A549 (cell line): Measurements from ENCODE around the gene IFNL2. TPM values are rescaled to one million over a fixed set of nuclear protein-coding genes. Genes with fewer than 3 reads are reported as not detected.
A peak's percentile ranks its signal among the peaks of the same experiment; 100 is the strongest.

ENCODE experiments used
- ATAC-seq, 2 experiments: fragments of 200-7000 bp in 1 of 2; fragments of >200 bp in 1 of 2; cut with Nextera tagmentation in 1 of 2; cut with Tn5 transposase in 1 of 2; 3 replicates each; pipeline versions ENCODE4 v1.8.0 to v1.9.1; 2018 to 2020; ENCODE audit warnings: mild to moderate bottlenecking in 1 of 2, moderate library complexity in 1 of 2
- CTCF ChIA-PET: fragments of 300-600 bp; sonication (Branson Sonifier 250); formaldehyde crosslinking; extraction: SDS; loops from one replicate; lab custom pipeline; 2021; ENCODE audit warnings: antibody characterized with exemption, inconsistent platforms; lab: Yijun Ruan, JAX
- POLR2A ChIA-PET: fragments of 350-600 bp; formaldehyde crosslinking; extraction: SDS; loops from one replicate; lab custom pipeline; 2021; ENCODE audit warnings: antibody characterized with exemption, inconsistent platforms; lab: Yijun Ruan, JAX
- DNase-seq, 2 experiments: peaks; one replicate each; pipeline versions ENCODE4 v3.0.0 to v3.0.0-alpha.2; 2011 to 2016; ENCODE audit warnings: low read depth in 1 of 2, low spot score in 1 of 2
- FAIRE-seq: peaks from 2 replicates; lab custom pipeline; 2011; peaks lifted over from hg19 to GRCh38; lab: Jason Lieb, UNC
- H3K27ac ChIP-seq, 2 experiments: fragments of >200 bp; sonication (Bioruptor Twin); formaldehyde crosslinking; 3 replicates each; pipeline ENCODE4 v1.5.1; 2016 to 2017
- H3K4me1 ChIP-seq: fragments of >200 bp; sonication (Bioruptor Twin); formaldehyde crosslinking; 3 replicates; pipeline ENCODE4 v1.6.1; 2016
- H3K4me2 ChIP-seq: fragments of >200 bp; sonication (Bioruptor Twin); formaldehyde crosslinking; 3 replicates; pipeline ENCODE4 v1.6.1; 2016
- H3K4me3 ChIP-seq: fragments of >200 bp; sonication (Bioruptor Twin); formaldehyde crosslinking; 3 replicates; pipeline ENCODE4 v1.5.1; 2016
- H3K9me3 ChIP-seq: fragments of >200 bp; sonication (Bioruptor Twin); formaldehyde crosslinking; 3 replicates; pipeline ENCODE4 v1.6.1; 2016
- BHLHE40 ChIP-seq: IDR thresholded peaks from 2 replicates; pipeline ENCODE4 v1.6.1; 2012; ENCODE audit warnings: low read depth, low read length, inconsistent platforms
- CBX2 ChIP-seq: fragments of 200-600 bp; sonication (generic); IDR thresholded peaks from 2 replicates; pipeline ENCODE4 v1.6.1; 2016; ENCODE audit warnings: low read depth, mild to moderate bottlenecking, borderline replicate concordance
- CHD2 ChIP-seq: fragments of 150-350 bp; IDR thresholded peaks from 2 replicates; pipeline ENCODE4 v1.6.1; 2014; ENCODE audit warnings: low read length; ENCODE audit not compliant: partially characterized antibody
- FOSB ChIP-seq: fragments of 250-450 bp; sonication (Bioruptor Pico); IDR thresholded peaks from 2 replicates; pipeline ENCODE4 v1.5.0; 2020; ENCODE audit warnings: mild to moderate bottlenecking, moderate library complexity
- FOSL2 ChIP-seq, 2 experiments: fragments of 450-650 bp in 1 of 2; fragments of >200 bp in 1 of 2; sonication (Bioruptor Twin) in 1 of 2; formaldehyde crosslinking; IDR thresholded peaks; 2 replicates each; pipeline versions ENCODE4 v1.5.0 to v1.6.1; 2016 to 2020; ENCODE audit warnings: mild to moderate bottlenecking in 1 of 2, moderate library complexity in 1 of 2
- FOXS1 ChIP-seq: fragments of 250-450 bp; sonication (Bioruptor Pico); IDR thresholded peaks from 2 replicates; pipeline ENCODE4 v1.5.0; 2020; ENCODE audit warnings: mild to moderate bottlenecking, moderate library complexity
- HOXA7 ChIP-seq: fragments of 250-450 bp; sonication (Bioruptor Pico); IDR thresholded peaks from 2 replicates; pipeline ENCODE4 v1.5.0; 2020; ENCODE audit warnings: mild to moderate bottlenecking, moderate library complexity
- JUNB ChIP-seq: fragments of >200 bp; sonication (Bioruptor Twin); formaldehyde crosslinking; IDR thresholded peaks from 2 replicates; pipeline ENCODE4 v1.6.1; 2016
- KDM1A ChIP-seq: fragments of 200-600 bp; sonication (generic); IDR thresholded peaks from 2 replicates; pipeline ENCODE4 v1.6.1; 2016; ENCODE audit warnings: low read depth, mild to moderate bottlenecking
- KDM5A ChIP-seq: fragments of 200-600 bp; sonication (generic); IDR thresholded peaks from 2 replicates; pipeline ENCODE4 v1.6.1; 2016; ENCODE audit warnings: antibody characterized with exemption, mild to moderate bottlenecking
- NFE2L2 ChIP-seq: fragments of 150-350 bp; conservative IDR thresholded peaks from 2 replicates; pipeline ENCODE4 v1.6.1; 2014; ENCODE audit warnings: low read length
- NPAS2 ChIP-seq: fragments of 250-450 bp; sonication (Bioruptor Pico); IDR thresholded peaks from 2 replicates; pipeline ENCODE4 v1.8.0; 2022; ENCODE audit warnings: mild to moderate bottlenecking, moderate library complexity, borderline replicate concordance
- NR3C1 ChIP-seq: fragments of >200 bp; sonication (Bioruptor Twin); formaldehyde crosslinking; IDR thresholded peaks from 3 replicates; pipeline ENCODE4 v1.6.1; 2017
- PHF8 ChIP-seq: fragments of 200-600 bp; sonication (generic); IDR thresholded peaks from 2 replicates; pipeline ENCODE4 v1.6.1; 2016; ENCODE audit warnings: low read depth, mild to moderate bottlenecking, antibody characterized with exemption, moderate library complexity, borderline replicate concordance
- POLR2A ChIP-seq: IDR thresholded peaks from 2 replicates; pipeline ENCODE4 v1.6.1; 2012; ENCODE audit warnings: mild to moderate bottlenecking, low read length
- RCOR1 ChIP-seq: fragments of 150-350 bp; IDR thresholded peaks from 2 replicates; pipeline ENCODE4 v1.6.1; 2014; ENCODE audit warnings: antibody characterized with exemption, low read length, low read depth
- RFX5 ChIP-seq: fragments of 450-650 bp; IDR thresholded peaks from 2 replicates; pipeline ENCODE4 v1.7.1; 2014; ENCODE audit warnings: antibody characterized with exemption, mild to moderate bottlenecking, moderate library complexity
- TFCP2L1 ChIP-seq: fragments of 250-450 bp; sonication (Bioruptor Pico); IDR thresholded peaks from 2 replicates; pipeline ENCODE4 v1.5.0; 2021; ENCODE audit warnings: mild to moderate bottlenecking
- TP53 ChIP-seq: fragments of 250-450 bp; sonication (Bioruptor Pico); IDR thresholded peaks from 2 replicates; pipeline ENCODE4 v1.5.0; 2021; ENCODE audit warnings: mild to moderate bottlenecking, moderate library complexity
- ZNF302 ChIP-seq: fragments of 250-450 bp; sonication (Bioruptor Pico); IDR thresholded peaks from 2 replicates; pipeline ENCODE4 v1.9.0; 2021; ENCODE audit warnings: inconsistent platforms, mild to moderate bottlenecking, moderate library complexity
- WGBS: methylation state at CpG from one replicate; pipeline ENCODE4 v1.1.6; 2017; ENCODE audit errors: missing lambda C conversion rate; 5-methylcytosine and 5-hydroxymethylcytosine counted together
- polyA plus RNA-seq, 4 experiments: library from polyadenylated mRNA; depleted of rRNA in 3 of 4; stranded (reverse); fragments of >200 nt; fragmentation: RNase III in 1 of 4; extraction: RNeasy Plus Mini Kit Qiagen cat#74134 plus additional on column Dnase treatment in 1 of 4; gene quantifications; 2 replicates in 3 of 4; 3 replicates in 1 of 4; pipeline ENCODE4 v1.2.3, GENCODE V29; 2011 to 2017
- TF ChIP-seq, protein P1 (sequence below): fragments of >200 bp; sonication (Bioruptor Twin); formaldehyde crosslinking; IDR thresholded peaks from 3 replicates; pipeline ENCODE4 v1.5.1; 2016
- TF ChIP-seq, protein P2 (sequence below): fragments of >200 bp; sonication (Bioruptor Twin); formaldehyde crosslinking; IDR thresholded peaks from 3 replicates; pipeline ENCODE4 v1.6.1; 2016
- TF ChIP-seq, protein P3 (sequence below): fragments of 250-450 bp; sonication (Bioruptor Pico); IDR thresholded peaks from 2 replicates; pipeline ENCODE4 v1.5.0; 2020; ENCODE audit warnings: low read depth, mild to moderate bottlenecking, moderate library complexity
- TF ChIP-seq, protein P4 (sequence below): IDR thresholded peaks from 2 replicates; pipeline ENCODE4 v1.6.1; 2012
- TF ChIP-seq, protein P5 (sequence below): fragments of 450-650 bp; IDR thresholded peaks from 2 replicates; pipeline ENCODE4 v1.6.1; 2014; ENCODE audit warnings: antibody characterized with exemption

The IFNL2 gene
- polyA plus RNA-seq, 2 of the 4 experiments (the other 2 are of a cell fraction) = not detected

DNA sequence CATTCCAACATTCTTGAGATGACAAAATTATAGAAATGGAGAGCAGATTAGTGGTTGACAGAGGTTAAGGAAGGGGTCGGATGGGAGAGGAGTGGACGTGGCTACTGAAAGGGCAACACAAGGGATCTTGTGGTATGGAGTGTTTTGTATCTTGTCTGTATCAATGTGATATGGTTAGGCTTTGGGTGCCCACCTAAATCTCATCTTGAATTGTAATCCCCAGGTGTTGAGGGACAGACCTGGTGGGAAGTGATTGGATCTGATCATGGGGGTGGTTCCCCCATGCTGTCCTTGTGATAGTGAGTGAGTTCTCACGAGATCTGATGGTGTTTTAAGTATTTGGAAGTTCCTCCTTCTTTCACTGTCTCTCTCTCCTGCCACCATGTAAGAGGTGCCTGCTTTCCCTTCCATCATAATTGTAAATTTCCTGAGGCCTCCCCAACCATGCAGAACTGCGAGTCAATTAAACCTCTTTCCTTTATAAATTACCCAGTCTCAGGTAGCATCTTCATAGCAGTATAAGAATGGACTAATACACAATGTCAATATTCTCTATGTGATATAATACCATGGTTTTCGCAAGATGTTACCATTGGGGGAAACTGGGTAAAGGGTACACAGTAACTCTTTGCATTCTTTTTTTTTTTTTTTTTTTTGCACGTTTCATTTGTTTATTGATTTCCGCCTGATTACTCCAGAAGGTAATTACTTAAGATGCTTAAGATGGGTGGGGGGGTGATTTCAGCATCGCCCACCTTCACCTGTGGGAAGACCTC, 14.6 kb upstream of the IFNL2 start (continued):
- TF ChIP-seq, protein P1, sequence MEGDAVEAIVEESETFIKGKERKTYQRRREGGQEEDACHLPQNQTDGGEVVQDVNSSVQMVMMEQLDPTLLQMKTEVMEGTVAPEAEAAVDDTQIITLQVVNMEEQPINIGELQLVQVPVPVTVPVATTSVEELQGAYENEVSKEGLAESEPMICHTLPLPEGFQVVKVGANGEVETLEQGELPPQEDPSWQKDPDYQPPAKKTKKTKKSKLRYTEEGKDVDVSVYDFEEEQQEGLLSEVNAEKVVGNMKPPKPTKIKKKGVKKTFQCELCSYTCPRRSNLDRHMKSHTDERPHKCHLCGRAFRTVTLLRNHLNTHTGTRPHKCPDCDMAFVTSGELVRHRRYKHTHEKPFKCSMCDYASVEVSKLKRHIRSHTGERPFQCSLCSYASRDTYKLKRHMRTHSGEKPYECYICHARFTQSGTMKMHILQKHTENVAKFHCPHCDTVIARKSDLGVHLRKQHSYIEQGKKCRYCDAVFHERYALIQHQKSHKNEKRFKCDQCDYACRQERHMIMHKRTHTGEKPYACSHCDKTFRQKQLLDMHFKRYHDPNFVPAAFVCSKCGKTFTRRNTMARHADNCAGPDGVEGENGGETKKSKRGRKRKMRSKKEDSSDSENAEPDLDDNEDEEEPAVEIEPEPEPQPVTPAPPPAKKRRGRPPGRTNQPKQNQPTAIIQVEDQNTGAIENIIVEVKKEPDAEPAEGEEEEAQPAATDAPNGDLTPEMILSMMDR = no peak
- TF ChIP-seq RCOR1 (no peak), RFX5 (no peak), FOSL2 (IDR thresholded peaks at IDR 0.05) (no peak), FOSL2 (CRISPR knock-in tag; IDR thresholded peaks at IDR 0.05) (no peak), KDM5A (no peak), NPAS2 (CRISPR knock-in tag) (no peak)
- TF ChIP-seq, protein P2, sequence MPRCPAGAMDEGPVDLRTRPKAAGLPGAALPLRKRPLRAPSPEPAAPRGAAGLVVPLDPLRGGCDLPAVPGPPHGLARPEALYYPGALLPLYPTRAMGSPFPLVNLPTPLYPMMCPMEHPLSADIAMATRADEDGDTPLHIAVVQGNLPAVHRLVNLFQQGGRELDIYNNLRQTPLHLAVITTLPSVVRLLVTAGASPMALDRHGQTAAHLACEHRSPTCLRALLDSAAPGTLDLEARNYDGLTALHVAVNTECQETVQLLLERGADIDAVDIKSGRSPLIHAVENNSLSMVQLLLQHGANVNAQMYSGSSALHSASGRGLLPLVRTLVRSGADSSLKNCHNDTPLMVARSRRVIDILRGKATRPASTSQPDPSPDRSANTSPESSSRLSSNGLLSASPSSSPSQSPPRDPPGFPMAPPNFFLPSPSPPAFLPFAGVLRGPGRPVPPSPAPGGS = no peak
- TF ChIP-seq, all 56 proteins: peak for 0

DNA sequence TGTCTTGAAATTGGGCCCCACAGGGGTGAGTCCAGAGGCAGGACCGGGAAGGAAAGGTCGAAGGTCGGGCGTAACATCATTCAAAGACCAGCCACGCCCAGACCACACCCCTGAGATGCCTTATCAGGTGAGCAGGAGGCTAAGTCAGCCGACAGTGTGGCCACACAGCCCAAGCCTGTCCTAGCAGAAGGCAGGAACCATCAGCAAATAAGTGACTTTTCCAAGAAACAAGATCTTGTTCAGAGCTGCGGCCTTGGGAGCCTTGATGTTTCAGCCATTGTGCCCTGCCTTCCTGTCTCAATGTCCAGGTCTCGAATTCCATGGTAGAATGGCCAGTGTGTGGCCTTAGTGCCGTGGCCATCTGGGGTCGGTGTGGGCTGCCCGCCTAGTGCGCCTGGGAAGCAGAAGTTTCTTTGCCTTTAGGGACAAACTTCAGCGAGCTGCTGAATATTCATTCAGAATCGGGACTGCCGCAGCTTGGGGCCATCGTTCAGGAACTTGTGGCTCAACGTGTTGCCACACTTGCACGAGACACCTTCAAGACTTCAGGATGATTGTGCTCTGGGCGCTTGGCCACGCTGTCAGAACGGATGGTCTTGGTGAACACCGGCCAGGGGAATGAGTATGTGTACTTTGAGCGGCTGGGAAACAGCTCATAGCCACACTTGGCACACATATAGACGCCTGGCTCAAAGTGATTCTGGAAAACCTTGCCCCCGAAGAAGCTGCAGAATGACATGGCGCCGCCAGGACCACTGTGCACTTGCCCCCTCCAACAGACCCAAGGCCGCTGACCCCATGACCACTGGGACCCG, 13.5 kb upstream of the IFNL2 start:
- WGBS = 61% methylated on average over 29 of the region's 29 CpGs
- TF ChIP-seq NPAS2 (CRISPR knock-in tag) (no peak), CBX2 (no peak), NFE2L2 (no peak), TP53 (CRISPR knock-in tag) (no peak), CHD2 (no peak), KDM1A (no peak), HOXA7 (CRISPR knock-in tag) (no peak), POLR2A (no peak), ZNF302 (CRISPR knock-in tag) (no peak), FOSB (no peak), TFCP2L1 (CRISPR knock-in tag) (no peak), PHF8 (no peak), FOXS1 (no peak), BHLHE40 (no peak), NR3C1 (no peak), JUNB (no peak)
- TF ChIP-seq, protein P3, sequence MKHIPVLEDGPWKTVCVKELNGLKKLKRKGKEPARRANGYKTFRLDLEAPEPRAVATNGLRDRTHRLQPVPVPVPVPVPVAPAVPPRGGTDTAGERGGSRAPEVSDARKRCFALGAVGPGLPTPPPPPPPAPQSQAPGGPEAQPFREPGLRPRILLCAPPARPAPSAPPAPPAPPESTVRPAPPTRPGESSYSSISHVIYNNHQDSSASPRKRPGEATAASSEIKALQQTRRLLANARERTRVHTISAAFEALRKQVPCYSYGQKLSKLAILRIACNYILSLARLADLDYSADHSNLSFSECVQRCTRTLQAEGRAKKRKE = no peak
- TF ChIP-seq, protein P4, sequence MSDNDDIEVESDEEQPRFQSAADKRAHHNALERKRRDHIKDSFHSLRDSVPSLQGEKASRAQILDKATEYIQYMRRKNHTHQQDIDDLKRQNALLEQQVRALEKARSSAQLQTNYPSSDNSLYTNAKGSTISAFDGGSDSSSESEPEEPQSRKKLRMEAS = no peak
- TF ChIP-seq, protein P5, sequence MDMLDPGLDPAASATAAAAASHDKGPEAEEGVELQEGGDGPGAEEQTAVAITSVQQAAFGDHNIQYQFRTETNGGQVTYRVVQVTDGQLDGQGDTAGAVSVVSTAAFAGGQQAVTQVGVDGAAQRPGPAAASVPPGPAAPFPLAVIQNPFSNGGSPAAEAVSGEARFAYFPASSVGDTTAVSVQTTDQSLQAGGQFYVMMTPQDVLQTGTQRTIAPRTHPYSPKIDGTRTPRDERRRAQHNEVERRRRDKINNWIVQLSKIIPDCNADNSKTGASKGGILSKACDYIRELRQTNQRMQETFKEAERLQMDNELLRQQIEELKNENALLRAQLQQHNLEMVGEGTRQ = no peak
- ChIA-PET POLR2A (no interaction called here), CTCF (interaction anchor here (0.7 to 2.1 kb wide), 7 partner anchors 10 to 212 kb away, joined by 3 to 5 read pairs (median 5); no protein-coding TSS in a partner anchor)
- FAIRE-seq = no peak
- Histone ChIP-seq H3K9me3 (no peaks in the 10 kb centered on the region), H3K4me2 (no peak overlapping the region), H3K27ac (no peak overlapping the region), H3K4me1 (no peaks in the 10 kb centered on the region), H3K4me3 (no peak overlapping the region)
- DNase-seq = no peak
- peak in 1 of 2 experiments; percentile 17; a peak in 1 of 6 replicates for ATAC-seq
